Endothelial cell of umbilical vein (primary cell): ENCODE measurements around the gene ARMC5. TPM values are rescaled to one million over a fixed set of nuclear protein-coding genes. Genes with fewer than 3 reads are reported as not detected.
A peak's percentile ranks its signal among the peaks of the same experiment; 100 is the strongest.

ENCODE experiments used
- BruUV-seq: library from RNA; stranded (reverse); fragments of 400-500 nt; replicated peaks from 2 replicates; lab custom pipeline; 2021; lab: Mats Ljungman, UMichigan
- CTCF ChIA-PET: fragments of 300-600, 350-600 bp; sonication (Branson Sonifier 250); formaldehyde crosslinking; loops from one replicate; lab custom pipeline; 2021; ENCODE audit warnings: antibody characterized with exemption, inconsistent platforms; lab: Charles Lee
- POLR2A ChIA-PET: fragments of 300-600, 350-600 bp; sonication (Branson Sonifier 250); formaldehyde crosslinking; loops from one replicate; lab custom pipeline; 2021; ENCODE audit warnings: antibody characterized with exemption, inconsistent platforms; lab: Charles Lee
- DNase-seq: peaks from one replicate; pipeline ENCODE4 v3.0.0-alpha.2; 2011; ENCODE audit warnings: low read depth, low spot score
- FAIRE-seq: peaks from 2 replicates; lab custom pipeline; 2011; peaks lifted over from hg19 to GRCh38; lab: Jason Lieb, UNC
- H2AFZ ChIP-seq: 2 replicates; pipeline ENCODE4 v1.6.0; 2012; ENCODE audit warnings: low read depth, low read length, control low read depth, inconsistent platforms
- H3K27ac ChIP-seq: 2 replicates; pipeline ENCODE4 v1.5.1; 2011; ENCODE audit warnings: low read depth, mild to moderate bottlenecking, control low read depth, low read length, moderate library complexity; ENCODE audit not compliant: insufficient read depth
- H3K27me3 ChIP-seq, 2 experiments: 2 replicates each; pipeline versions ENCODE4 v1.6.0 to v1.6.1; 2011; ENCODE audit warnings: low read length in 2 of 2, mixed read lengths in 1 of 2; ENCODE audit not compliant: control insufficient read depth in 2 of 2, insufficient read depth in 2 of 2
- H3K36me3 ChIP-seq, 2 experiments: 2 replicates in 1 of 2; 3 replicates in 1 of 2; pipeline ENCODE4 v1.5.1; 2011; ENCODE audit warnings: low read length in 2 of 2, mild to moderate bottlenecking in 1 of 2, moderate library complexity in 1 of 2; ENCODE audit not compliant: control insufficient read depth in 2 of 2, insufficient read depth in 2 of 2; ENCODE audit errors: extremely low read depth in 1 of 2
- H3K4me1 ChIP-seq: 3 replicates; pipeline ENCODE4 v1.5.1; 2011; ENCODE audit warnings: mild to moderate bottlenecking, low read length; ENCODE audit not compliant: control insufficient read depth, insufficient read depth; ENCODE audit errors: extremely low read depth
- H3K4me2 ChIP-seq: 2 replicates; pipeline ENCODE4 v1.6.1; 2011; ENCODE audit warnings: low read length, control low read depth, mixed read lengths; ENCODE audit not compliant: insufficient read depth
- H3K4me3 ChIP-seq, 3 experiments: fragments of 200-600 bp in 1 of 3; sonication (generic), shearing (Covaris generic) in 1 of 3; replicated peaks in 1 of 3; 2 replicates each; pipeline ENCODE4 v1.5.1; 2011 to 2016; ENCODE audit warnings: control low read depth in 3 of 3, low read length in 3 of 3, mild to moderate bottlenecking in 2 of 3, inconsistent platforms in 1 of 3, low read depth in 1 of 3, moderate library complexity in 1 of 3; ENCODE audit not compliant: insufficient read depth in 1 of 3
- H3K79me2 ChIP-seq: 2 replicates; pipeline ENCODE4 v1.6.0; 2012; ENCODE audit warnings: low read length, inconsistent platforms; ENCODE audit not compliant: control insufficient read depth, insufficient read depth
- H3K9ac ChIP-seq: replicated peaks from 2 replicates; pipeline ENCODE3; 2011; ENCODE audit warnings: low read length, control low read depth; ENCODE audit not compliant: insufficient read depth; ENCODE audit errors: extremely low read depth
- H3K9me1 ChIP-seq: replicated peaks from 3 replicates; pipeline ENCODE4 v1.6.0; 2011; ENCODE audit warnings: mild to moderate bottlenecking, low read length; ENCODE audit not compliant: control insufficient read depth, insufficient read depth; ENCODE audit errors: extremely low read depth
- H3K9me3 ChIP-seq: replicated peaks from 2 replicates; pipeline ENCODE4 v1.5.1; 2012; ENCODE audit warnings: low read length, inconsistent platforms; ENCODE audit not compliant: control insufficient read depth, insufficient read depth
- H4K20me1 ChIP-seq: replicated peaks from 2 replicates; pipeline ENCODE3; 2011; ENCODE audit warnings: mild to moderate bottlenecking, low read length; ENCODE audit not compliant: control insufficient read depth, insufficient read depth; ENCODE audit errors: extremely low read depth
- EZH2 ChIP-seq: IDR thresholded peaks from 2 replicates; pipeline ENCODE4 v1.6.1; 2012; ENCODE audit warnings: borderline replicate concordance, low read depth, mild to moderate bottlenecking, moderate library complexity, low read length, inconsistent platforms; ENCODE audit not compliant: severe bottlenecking
- FOS ChIP-seq: IDR thresholded peaks from 2 replicates; pipeline ENCODE4 v1.6.1; 2011; ENCODE audit warnings: mild to moderate bottlenecking, low read length, moderate library complexity, borderline replicate concordance; ENCODE audit not compliant: insufficient read depth
- GATA2 ChIP-seq: IDR thresholded peaks from 2 replicates; pipeline ENCODE4 v1.7.0; 2011; ENCODE audit warnings: low read depth, mild to moderate bottlenecking, moderate library complexity, mixed read lengths, low read length; ENCODE audit not compliant: insufficient read length, insufficient read depth
- JUN ChIP-seq: IDR thresholded peaks from 2 replicates; pipeline ENCODE4 v1.6.1; 2011; ENCODE audit warnings: borderline replicate concordance, low read depth; ENCODE audit not compliant: insufficient read length, insufficient read depth
- MYC ChIP-seq: IDR thresholded peaks from one replicate; pipeline ENCODE4 v1.6.1; 2011; ENCODE audit warnings: mild to moderate bottlenecking, low read depth, low read length
- POLR2A ChIP-seq: IDR thresholded peaks from 2 replicates; pipeline ENCODE4 v1.6.1; 2012; ENCODE audit warnings: low read depth, mild to moderate bottlenecking, control low read depth, low read length
- POLR2AphosphoS5 ChIP-seq: IDR thresholded peaks from 2 replicates; pipeline ENCODE4 v1.6.1; 2012; ENCODE audit warnings: low read depth, mild to moderate bottlenecking, control low read depth, low read length, moderate library complexity; ENCODE audit not compliant: insufficient read depth
- dilution Hi-C: fragments of 300-500 bp; cut with MboI; formaldehyde crosslinking; loops from one replicate; pipeline ENCODE4 v1.15.0; 2019; ENCODE audit warnings: low sequenced_read_pairs; ENCODE audit not compliant: extremely low pct_ligation_motif_present
- intact Hi-C: fragments of 100-400 bp; cut with micrococcal nuclease; formaldehyde crosslinking; loops from one replicate; pipeline ENCODE4 v1.10.0; 2022
- polyA plus RNA-seq, 4 experiments: library from polyadenylated mRNA; depleted of rRNA in 3 of 4; stranded (reverse) in 3 of 4; unstranded in 1 of 4; fragments of >200 nt; gene quantifications; 2 replicates each; pipeline versions ENCODE4 v1.2.1 to v1.2.3, GENCODE V29; 2011 to 2012; ENCODE audit warnings: missing spikeins in 1 of 4
- total RNA-seq: library from RNA; stranded (reverse); gene quantifications from 2 replicates; pipeline ENCODE4 v1.2.3, GENCODE V29; 2021
- TF ChIP-seq, protein P1 (sequence below), 2 donors: IDR thresholded peaks; 1 replicate in 1 of 2; 2 replicates in 1 of 2; pipeline ENCODE4 v1.5.1; 2011; ENCODE audit warnings: low read length in 2 of 2, mild to moderate bottlenecking in 2 of 2, moderate library complexity in 2 of 2, control low read depth in 1 of 2, inconsistent platforms in 1 of 2, low read depth in 1 of 2; ENCODE audit not compliant: insufficient read depth in 1 of 2; ENCODE audit errors: extremely low read depth in 1 of 2
- TF ChIP-seq, protein P2 (sequence below): IDR thresholded peaks from 2 replicates; pipeline ENCODE4 v1.6.1; 2011; ENCODE audit not compliant: insufficient read depth, insufficient read length

ARMC5 gene
- total and polyA plus RNA-seq, 2 donors (not counting 3 experiments of a cell fraction or from before 2014, with no cell fraction given): 17.3 to 18.8 TPM

DNA sequence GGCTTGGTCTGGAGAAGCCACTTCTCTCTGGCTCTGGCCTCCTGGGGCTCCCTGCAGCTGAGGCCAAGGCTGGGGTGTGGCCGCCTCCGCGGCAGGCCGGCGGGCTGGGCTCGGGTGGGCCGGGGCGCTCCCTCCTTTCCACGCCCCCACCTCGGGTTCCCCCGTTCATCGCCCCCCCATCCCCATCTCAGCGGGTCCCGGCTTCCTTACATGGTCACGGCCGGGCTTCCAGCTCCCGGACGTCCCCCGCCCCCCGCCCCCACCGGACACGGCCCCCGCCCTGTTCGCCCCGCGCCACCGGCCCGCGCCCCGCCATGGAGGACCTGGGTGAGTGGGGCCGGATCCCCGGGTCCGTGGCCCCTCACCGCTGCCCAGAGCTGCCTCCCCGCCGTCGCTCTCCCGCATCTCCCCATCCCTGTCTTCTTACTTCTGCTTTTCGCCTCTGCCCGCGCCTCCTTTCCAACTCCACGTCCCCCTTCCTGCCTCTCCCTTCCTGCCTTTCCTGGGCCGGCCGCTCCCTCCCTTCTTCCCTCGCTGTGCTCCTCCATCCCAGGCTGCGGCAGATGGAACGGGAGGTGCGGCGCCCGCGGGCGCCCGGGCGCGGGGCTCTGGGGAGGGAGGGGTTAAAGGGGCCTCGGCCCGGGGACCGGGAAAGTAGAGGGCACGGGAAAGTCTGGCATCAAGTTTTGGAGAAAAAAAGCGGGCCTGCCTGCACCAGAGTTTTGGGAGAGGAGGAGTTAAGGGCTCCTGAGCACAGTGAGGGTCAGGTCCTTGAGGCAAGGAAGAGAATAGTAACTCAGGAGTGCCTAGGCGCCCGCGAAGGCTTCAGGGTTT lies 12.8 kb downstream of the ARMC5 start, which contains the start of gene TGFB1I1:
TSS of gene TGFB1I1 (plus strand) at position 278 of the 834 bp plus-strand sequence. CDS start at position 315, 37 bp downstream.
- Histone ChIP-seq H3K36me3 (peaks cover 12 to 20% of the 10 kb centered on the region in 2 experiments), H3K4me2 (peak within 1 kb of the TSS; percentile 93), H3K9me1 (no peaks in the 10 kb centered on the region), H3K4me1 (peaks cover 14% of the 10 kb centered on the region), H3K79me2 (peaks cover 31% of the 10 kb centered on the region), H3K9me3 (no peaks in the 10 kb centered on the region), H2AFZ (peak within 1 kb of the TSS; percentile 75), H3K27ac (peak within 1 kb of the TSS; percentile 59), H4K20me1 (no peaks in the 10 kb centered on the region), H3K27me3 (no peaks in the 10 kb centered on the region), H3K4me3 (peak within 1 kb of the TSS; percentile 34 to 82 (median 71)), H3K9ac (peak within 1 kb of the TSS; percentile 89)
- TF ChIP-seq, protein P1, sequence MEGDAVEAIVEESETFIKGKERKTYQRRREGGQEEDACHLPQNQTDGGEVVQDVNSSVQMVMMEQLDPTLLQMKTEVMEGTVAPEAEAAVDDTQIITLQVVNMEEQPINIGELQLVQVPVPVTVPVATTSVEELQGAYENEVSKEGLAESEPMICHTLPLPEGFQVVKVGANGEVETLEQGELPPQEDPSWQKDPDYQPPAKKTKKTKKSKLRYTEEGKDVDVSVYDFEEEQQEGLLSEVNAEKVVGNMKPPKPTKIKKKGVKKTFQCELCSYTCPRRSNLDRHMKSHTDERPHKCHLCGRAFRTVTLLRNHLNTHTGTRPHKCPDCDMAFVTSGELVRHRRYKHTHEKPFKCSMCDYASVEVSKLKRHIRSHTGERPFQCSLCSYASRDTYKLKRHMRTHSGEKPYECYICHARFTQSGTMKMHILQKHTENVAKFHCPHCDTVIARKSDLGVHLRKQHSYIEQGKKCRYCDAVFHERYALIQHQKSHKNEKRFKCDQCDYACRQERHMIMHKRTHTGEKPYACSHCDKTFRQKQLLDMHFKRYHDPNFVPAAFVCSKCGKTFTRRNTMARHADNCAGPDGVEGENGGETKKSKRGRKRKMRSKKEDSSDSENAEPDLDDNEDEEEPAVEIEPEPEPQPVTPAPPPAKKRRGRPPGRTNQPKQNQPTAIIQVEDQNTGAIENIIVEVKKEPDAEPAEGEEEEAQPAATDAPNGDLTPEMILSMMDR (IDR thresholded peaks at IDR 0.05; ENCODE audit: extremely low read depth in 1 of 2, insufficient read depth in 1 of 2, low read depth in 1 of 2, low read length in 2 of 2): no peak
- TF ChIP-seq, protein P2, sequence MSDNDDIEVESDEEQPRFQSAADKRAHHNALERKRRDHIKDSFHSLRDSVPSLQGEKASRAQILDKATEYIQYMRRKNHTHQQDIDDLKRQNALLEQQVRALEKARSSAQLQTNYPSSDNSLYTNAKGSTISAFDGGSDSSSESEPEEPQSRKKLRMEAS: no peak
- TF ChIP-seq MYC (no peak), FOS (no peak), POLR2AphosphoS5 (peak; percentile 92), POLR2A (peak; percentile 91), GATA2 (no peak), EZH2 (no peak), JUN (no peak)
- dilution Hi-C loops: no loop called here
- CTCF ChIA-PET: interaction anchor here (3.5 kb wide), 1 partner anchor 13 kb away, joined by 53 read pairs; the partner anchor contains the start of gene ARMC5
- FAIRE-seq (peak; percentile 89), DNase-seq (peak; percentile 61)
- POLR2A ChIA-PET: interaction anchor here (0.6 to 1.5 kb wide), 4 partner anchors 13 to 292 kb away, joined by 3 to 6 read pairs (median 4); partner anchors contain the start of genes ARMC5 and RUSF1
- intact Hi-C loops: loop anchor here (1.0 to 5.0 kb wide), 3 partner anchors 13 to 395 kb away; partner anchors contain the start of gene ARMC5
- BruUV-seq: TSS peak; percentile 25
